ENCODE measurements around the gene RAD51AP1. TPM values are rescaled to one million over a fixed set of nuclear protein-coding genes. Genes with fewer than 3 reads are reported as not detected.

Gene RAD51AP1
- total RNA-seq, 1 donor from 2014 or later = 5.6 TPM

DNA sequence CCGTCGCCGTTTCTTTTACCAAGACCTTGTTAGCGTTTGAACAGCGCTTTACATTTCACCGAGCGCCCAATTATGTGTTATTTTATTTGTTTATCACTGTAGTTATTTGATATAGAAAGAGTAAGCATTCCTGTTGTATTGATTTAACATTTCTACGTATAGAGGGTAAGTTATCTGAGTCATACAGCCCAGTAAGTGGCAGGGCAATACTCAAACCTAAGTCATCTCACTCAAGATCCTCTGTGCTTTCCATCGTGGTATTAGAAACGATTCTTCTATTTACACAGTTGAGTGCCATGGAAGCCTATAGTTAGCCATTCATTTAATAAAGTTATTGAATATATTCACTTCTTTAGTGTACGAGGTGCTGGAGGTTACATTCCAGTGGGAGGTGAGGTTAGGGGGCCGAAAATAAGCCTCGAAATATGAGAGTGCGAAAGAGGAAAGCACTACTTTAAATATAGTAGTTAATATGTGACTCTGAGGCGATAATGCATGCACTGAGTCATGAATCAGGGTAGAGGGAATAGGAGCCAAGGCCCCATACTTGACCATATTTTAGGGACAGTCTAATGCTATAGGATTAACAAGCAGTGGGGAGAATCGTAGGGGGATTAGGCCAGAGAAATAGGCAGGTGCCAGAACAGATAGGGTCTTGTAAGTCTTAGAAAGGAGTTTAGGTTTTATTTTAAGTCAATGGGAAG, 629 bp downstream of the RAD51AP1 start:
- no peak for TF ChIP-seq CTCF (IDR thresholded peaks at IDR 0.05)
- intact Hi-C loops (cut with micrococcal nuclease) = loop anchor here (2.0 to 10.0 kb wide), 2 partner anchors 435 to 787 kb away; partner anchors contain the start of gene CRACR2A
- Mint-ChIP-seq H3K4me1 (peaks cover 31% of the 10 kb centered on the region), H3K27me3 (no peaks in the 10 kb centered on the region), H3K9me3 (no peaks in the 10 kb centered on the region), H3K27ac (peak overlapping the region; percentile 99), H3K4me3 (peak overlapping the region; percentile 91), H3K36me3 (ENCODE audit: low read depth) (peaks cover 24% of the 10 kb centered on the region)
- DNase-seq = no peak
- ATAC-seq (ENCODE audit: low read depth) = no peak
- CTCF ChIA-PET = no interaction called here
- POLR2A ChIA-PET = interaction anchor here (0.5 kb wide), 1 partner anchor 370 kb away, joined by 4 read pairs; no protein-coding TSS in a partner anchor

- ATAC-seq (ENCODE audit: low read depth) = no peak
- peaks cover 28% of the 10 kb centered on the region for H3K36me3 Mint-ChIP-seq (ENCODE audit: low read depth)
- H3K27ac Mint-ChIP-seq = no peak overlapping the region
- CTCF ChIA-PET = interaction anchor here (0.6 kb wide), 1 partner anchor 251 kb away, joined by 3 read pairs; no protein-coding TSS in a partner anchor
- TF ChIP-seq CTCF (IDR thresholded peaks at IDR 0.05) = no peak
- POLR2A ChIA-PET = no interaction called here
- no peaks in the 10 kb centered on the region for H3K9me3 Mint-ChIP-seq
- no peaks in the 10 kb centered on the region for H3K27me3 Mint-ChIP-seq
- intact Hi-C loops (cut with micrococcal nuclease) = no loop called here
- no peak for DNase-seq
- no peak overlapping the region for H3K4me3 Mint-ChIP-seq
- H3K4me1 Mint-ChIP-seq = peaks cover 38% of the 10 kb centered on the region
Measured at GRCh38 chr12:4540170-4540569, 1.5 kb downstream of the RAD51AP1 start.

DNA sequence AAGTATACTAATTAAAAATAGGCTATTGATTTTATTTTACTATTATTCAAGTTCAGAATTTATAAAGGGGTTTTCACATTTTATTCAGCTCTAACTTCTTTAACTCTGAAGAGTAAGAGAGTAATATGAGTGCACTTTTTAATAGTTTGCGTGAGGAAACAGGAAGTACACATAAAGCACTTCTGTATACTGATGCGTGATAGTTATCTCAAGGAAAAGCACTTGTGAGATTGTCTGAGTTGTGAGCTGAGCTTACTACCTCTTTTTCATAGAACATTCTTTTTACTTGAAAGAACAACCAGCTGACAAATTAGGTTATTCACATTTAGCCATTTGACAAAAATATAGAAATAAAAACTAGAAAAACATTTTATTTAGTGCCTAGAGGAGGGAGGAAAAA, 1.9 kb downstream of the RAD51AP1 start:
- H3K27me3 Mint-ChIP-seq = no peaks in the 10 kb centered on the region
- H3K36me3 Mint-ChIP-seq (ENCODE audit: low read depth) = peaks cover 25% of the 10 kb centered on the region
- no peak for DNase-seq
- no peak for TF ChIP-seq CTCF (IDR thresholded peaks at IDR 0.05)
- ATAC-seq (ENCODE audit: low read depth) = no peak
- ChIA-PET CTCF (interaction anchor here (0.6 kb wide), 1 partner anchor 251 kb away, joined by 3 read pairs; no protein-coding TSS in a partner anchor), POLR2A (interaction anchor here (0.8 kb wide), 1 partner anchor 108 kb away, joined by 3 read pairs; the partner anchor contains the start of genes AKAP3 and NDUFA9)
- H3K4me3 Mint-ChIP-seq = no peak overlapping the region
- intact Hi-C loops (cut with micrococcal nuclease) = no loop called here
- peaks cover 41% of the 10 kb centered on the region for H3K4me1 Mint-ChIP-seq
- H3K9me3 Mint-ChIP-seq = no peaks in the 10 kb centered on the region
- H3K27ac Mint-ChIP-seq = no peak overlapping the region

DNA sequence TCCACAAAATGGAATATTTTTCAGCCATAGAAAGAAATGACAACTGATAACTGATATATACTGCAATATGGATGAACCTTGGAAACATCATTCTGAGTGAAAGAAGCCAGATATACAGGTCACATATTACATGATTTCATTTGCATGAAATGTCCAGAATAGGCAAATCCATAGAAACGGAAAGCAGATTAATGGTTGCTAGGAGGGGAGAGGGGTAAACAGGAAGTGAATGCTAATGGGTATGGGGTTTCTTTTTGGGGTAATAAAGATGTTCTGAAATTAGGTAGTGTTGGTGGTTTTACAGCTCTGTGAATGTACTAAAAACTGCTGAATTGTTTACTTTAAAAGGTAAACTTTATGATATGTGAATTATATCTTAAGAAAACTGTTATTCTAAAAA, 6.5 kb downstream of the RAD51AP1 start:
- Mint-ChIP-seq H3K27ac (no peak overlapping the region), H3K9me3 (no peaks in the 10 kb centered on the region), H3K4me1 (peaks cover 13% of the 10 kb centered on the region), H3K4me3 (no peak overlapping the region), H3K27me3 (no peaks in the 10 kb centered on the region), H3K36me3 (ENCODE audit: low read depth) (peaks cover 21% of the 10 kb centered on the region)
- ATAC-seq (ENCODE audit: low read depth) (no peak), DNase-seq (no peak)
- TF ChIP-seq CTCF (IDR thresholded peaks at IDR 0.05) = no peak
- intact Hi-C loops (cut with micrococcal nuclease) = no loop called here
- POLR2A ChIA-PET = no interaction called here
- CTCF ChIA-PET = interaction anchor here (0.9 kb wide), 1 partner anchor 59 kb away, joined by 3 read pairs; no protein-coding TSS in a partner anchor

- ATAC-seq (ENCODE audit: low read depth) (no peak), DNase-seq (no peak)
- Mint-ChIP-seq H3K4me1 (no peaks in the 10 kb centered on the region), H3K36me3 (ENCODE audit: low read depth) (peaks cover 10% of the 10 kb centered on the region), H3K4me3 (no peak overlapping the region), H3K27ac (no peak overlapping the region), H3K9me3 (no peaks in the 10 kb centered on the region), H3K27me3 (no peaks in the 10 kb centered on the region)
- no peak for TF ChIP-seq CTCF (IDR thresholded peaks at IDR 0.05)
- intact Hi-C loops (cut with micrococcal nuclease) = no loop called here
- ChIA-PET CTCF (no interaction called here), POLR2A (no interaction called here)
Measured at GRCh38 chr12:4552191-4552590, 13.5 kb downstream of the RAD51AP1 start.

Measured in activated B cell treated with CpG ODN at 0.5 μM for 24 hours (primary cell).